Measurements from ENCODE around the gene PLCB1. TPM values are rescaled to one million over a fixed set of nuclear protein-coding genes. Genes with fewer than 3 reads are reported as not detected.

Gene PLCB1
- total RNA-seq, 1 experiment from 2014 or later, result 6.8 TPM

- no peaks in the 10 kb centered on the region for H3K9me3 ChIP-seq (ENCODE audit: low read depth, low read length, poor library complexity, severe bottlenecking)
- H3K4me1 ChIP-seq (ENCODE audit: insufficient read depth, low read length, poor library complexity, severe bottlenecking), result peaks cover 12% of the 10 kb centered on the region
- intact Hi-C loops (cut with micrococcal nuclease; ENCODE audit: unreplicated experiment), result loop anchor here (10.0 kb wide), 1 partner anchor 448 kb away; no protein-coding TSS in a partner anchor
- no peak for DNase-seq (ENCODE audit: low spot score)
- TF ChIP-seq CTCF (conservative IDR thresholded peaks at IDR 0.05; ENCODE audit: low read depth, low read length), result no peak
- TF ChIP-seq EZH2 (IDR thresholded peaks at IDR 0.05; ENCODE audit: borderline replicate concordance, low read depth, low read length, poor library complexity, severe bottlenecking), result no peak
- no peak overlapping the region for H3K4me3 ChIP-seq (ENCODE audit: low read depth, low read length, poor library complexity, severe bottlenecking)
- ChIA-PET CTCF (no interaction called here), POLR2A (ENCODE audit: low non-redundant PET) (no interaction called here)
- no peaks in the 10 kb centered on the region for H3K27me3 ChIP-seq (replicated peaks; ENCODE audit: insufficient read depth, low read depth, low read length, poor library complexity)
- BruUV-seq (replicated peaks), result no TSS peak
- no peak overlapping the region for H3K27ac ChIP-seq (ENCODE audit: low read depth, low read length, poor library complexity, severe bottlenecking)
- no peaks in the 10 kb centered on the region for H3K36me3 ChIP-seq (ENCODE audit: insufficient read depth, low read length, poor library complexity, severe bottlenecking)
These were observed 634.9 kb downstream of the PLCB1 start for GRCh38 chr20:8766868-8767390.

GRCh38 chr20:8774412-8774811, 642.3 kb downstream of the PLCB1 start:
- Histone ChIP-seq H3K27me3 (replicated peaks; ENCODE audit: insufficient read depth, low read depth, low read length, poor library complexity) (no peaks in the 10 kb centered on the region), H3K4me3 (ENCODE audit: low read depth, low read length, poor library complexity, severe bottlenecking) (no peak overlapping the region), H3K27ac (ENCODE audit: low read depth, low read length, poor library complexity, severe bottlenecking) (no peak overlapping the region), H3K4me1 (ENCODE audit: insufficient read depth, low read length, poor library complexity, severe bottlenecking) (no peaks in the 10 kb centered on the region), H3K9me3 (ENCODE audit: low read depth, low read length, poor library complexity, severe bottlenecking) (no peaks in the 10 kb centered on the region), H3K36me3 (ENCODE audit: insufficient read depth, low read length, poor library complexity, severe bottlenecking) (no peaks in the 10 kb centered on the region)
- no peak for DNase-seq (ENCODE audit: low spot score)
- no TSS peak for BruUV-seq (replicated peaks)
- ChIA-PET POLR2A (ENCODE audit: low non-redundant PET) (no interaction called here), CTCF (interaction anchor here (0.6 kb wide), 1 partner anchor 15 kb away, joined by 12 read pairs; no protein-coding TSS in a partner anchor)
- no peak for TF ChIP-seq EZH2 (IDR thresholded peaks at IDR 0.05; ENCODE audit: borderline replicate concordance, low read depth, low read length, poor library complexity, severe bottlenecking)
- TF ChIP-seq CTCF (conservative IDR thresholded peaks at IDR 0.05; ENCODE audit: low read depth, low read length), result no peak
- intact Hi-C loops (cut with micrococcal nuclease; ENCODE audit: unreplicated experiment), result no loop called here

- Histone ChIP-seq H3K4me1 (ENCODE audit: insufficient read depth, low read length, poor library complexity, severe bottlenecking) (no peaks in the 10 kb centered on the region), H3K4me3 (ENCODE audit: low read depth, low read length, poor library complexity, severe bottlenecking) (no peak overlapping the region), H3K9me3 (ENCODE audit: low read depth, low read length, poor library complexity, severe bottlenecking) (no peaks in the 10 kb centered on the region), H3K36me3 (ENCODE audit: insufficient read depth, low read length, poor library complexity, severe bottlenecking) (no peaks in the 10 kb centered on the region), H3K27ac (ENCODE audit: low read depth, low read length, poor library complexity, severe bottlenecking) (no peak overlapping the region), H3K27me3 (replicated peaks; ENCODE audit: insufficient read depth, low read depth, low read length, poor library complexity) (no peaks in the 10 kb centered on the region)
- POLR2A ChIA-PET (ENCODE audit: low non-redundant PET), result interaction anchor here (0.6 kb wide), 1 partner anchor 18 kb away, joined by 6 read pairs; no protein-coding TSS in a partner anchor
- no TSS peak for BruUV-seq (replicated peaks)
- peak; percentile 23 for DNase-seq (ENCODE audit: low spot score)
- CTCF ChIA-PET, result no interaction called here
- intact Hi-C loops (cut with micrococcal nuclease; ENCODE audit: unreplicated experiment), result no loop called here
- TF ChIP-seq EZH2 (IDR thresholded peaks at IDR 0.05; ENCODE audit: borderline replicate concordance, low read depth, low read length, poor library complexity, severe bottlenecking) (no peak), CTCF (conservative IDR thresholded peaks at IDR 0.05; ENCODE audit: low read depth, low read length) (no peak)
These were observed 645.8 kb downstream of the PLCB1 start for GRCh38 chr20:8777911-8778310.
